HepG2 (cell line): Measurements from ENCODE around the gene ZNF83. TPM values are rescaled to one million over a fixed set of nuclear protein-coding genes. Genes with fewer than 3 reads are reported as not detected.

Experiments
- AHDC1 ChIP-seq: sonication (generic); formaldehyde crosslinking; IDR thresholded peaks from 2 replicates; pipeline ENCODE4 v1.5.1; 2020; ENCODE audit warnings: mild to moderate bottlenecking, missing genetic modification reagents, borderline replicate concordance
- CBX1 ChIP-seq: IDR thresholded peaks from one replicate; pipeline ENCODE4 v1.6.1; 2016; ENCODE audit warnings: antibody characterized with exemption, low read depth
- FOXO4 ChIP-seq: sonication (generic); formaldehyde crosslinking; conservative IDR thresholded peaks from 2 replicates; pipeline ENCODE4 v1.8.1; 2023; ENCODE audit warnings: missing genetic modification reagents
- PAX8 ChIP-seq: sonication (generic); formaldehyde crosslinking; IDR thresholded peaks from 2 replicates; pipeline ENCODE4 v1.8.0; 2022; ENCODE audit warnings: mild to moderate bottlenecking, missing genetic modification reagents, borderline replicate concordance
- PCBP1 ChIP-seq: fragments of 200-400 bp; formaldehyde crosslinking; IDR thresholded peaks from 2 replicates; pipeline ENCODE4 v1.6.1; 2017; ENCODE audit warnings: mild to moderate bottlenecking, low read depth, low read length, borderline replicate concordance
- REPIN1 ChIP-seq: sonication (generic); formaldehyde crosslinking; IDR thresholded peaks from 2 replicates; pipeline ENCODE4 v1.8.0; 2022; ENCODE audit warnings: missing genetic modification reagents, low read depth, mild to moderate bottlenecking, borderline replicate concordance
- RXRA ChIP-seq: sonication (generic); formaldehyde crosslinking; IDR thresholded peaks from 2 replicates; pipeline ENCODE4 v1.5.1; 2020; ENCODE audit warnings: missing genetic modification reagents
- SOX5 ChIP-seq: IDR thresholded peaks from 2 replicates; pipeline ENCODE4 v1.6.1; 2016; ENCODE audit warnings: borderline replicate concordance
- U2AF1 ChIP-seq: fragments of 200-400 bp; formaldehyde crosslinking; optimal IDR thresholded peaks from 2 replicates; pipeline ENCODE3; 2017; ENCODE audit warnings: mild to moderate bottlenecking, low read depth, low read length
- ZNF263 ChIP-seq: sonication (generic); formaldehyde crosslinking; IDR thresholded peaks from 2 replicates; pipeline ENCODE4 v1.4.0; 2020; ENCODE audit warnings: missing genetic modification reagents
- ZNF572 ChIP-seq: sonication (generic); formaldehyde crosslinking; IDR thresholded peaks from 2 replicates; pipeline ENCODE4 v1.5.1; 2020; ENCODE audit warnings: mild to moderate bottlenecking, missing genetic modification reagents
- ZNF605 ChIP-seq: sonication (generic); formaldehyde crosslinking; IDR thresholded peaks from 2 replicates; pipeline ENCODE4 v1.8.0; 2022; ENCODE audit warnings: mild to moderate bottlenecking, missing genetic modification reagents
- ZNF790 ChIP-seq: sonication (generic); formaldehyde crosslinking; IDR thresholded peaks from 2 replicates; pipeline ENCODE4 v1.8.0; 2022; ENCODE audit warnings: missing genetic modification reagents, mild to moderate bottlenecking, borderline replicate concordance
- polyA plus RNA-seq, 8 experiments: library from polyadenylated mRNA; depleted of rRNA in 3 of 8; stranded (reverse) in 7 of 8; unstranded in 1 of 8; fragments of >200 nt; fragmentation: Illumina TruSeq in 4 of 8; extraction: Trizol in 4 of 8; gene quantifications; 2 replicates each; pipeline versions ENCODE4 v1.2.1 to v1.2.3, GENCODE V29; 2011 to 2016; ENCODE audit warnings: low read depth in 4 of 8, missing spikeins in 1 of 8, mixed read lengths in 1 of 8; ENCODE audit not compliant: insufficient read depth in 1 of 8
- total RNA-seq, 5 experiments: library from RNA; depleted of rRNA; stranded (reverse); fragments of >200 nt; fragmentation: Illumina TruSeq; extraction: Trizol; gene quantifications; 2 replicates each; pipeline ENCODE4 v1.2.3, GENCODE V29; 2016; ENCODE audit warnings: low read depth in 1 of 5
- TF ChIP-seq, protein P1 (sequence below): sonication (generic); formaldehyde crosslinking; IDR thresholded peaks from 2 replicates; pipeline ENCODE4 v1.8.1; 2022; ENCODE audit warnings: mild to moderate bottlenecking, missing genetic modification reagents
- TF ChIP-seq, protein P2 (sequence below): sonication (generic); formaldehyde crosslinking; conservative IDR thresholded peaks from 2 replicates; pipeline ENCODE4 v1.4.0; 2020; ENCODE audit warnings: missing genetic modification reagents
- TF ChIP-seq, protein P3 (sequence below): sonication (generic); formaldehyde crosslinking; IDR thresholded peaks from 2 replicates; pipeline ENCODE4 v1.4.0; 2020; ENCODE audit warnings: mild to moderate bottlenecking, missing genetic modification reagents

Gene ZNF83
- total and polyA plus RNA-seq, 2 of the 13 experiments (the other 11 are each of a cell fraction or from before 2014, with no cell fraction given), result 20.4 to 44.5 TPM

- TF ChIP-seq U2AF1 (no peak), RXRA (CRISPR knock-in tag) (no peak), REPIN1 (CRISPR knock-in tag) (no peak), ZNF572 (no peak), PCBP1 (no peak), ZNF263 (CRISPR knock-in tag) (no peak), ZNF790 (no peak), SOX5 (CRISPR knock-in tag) (no peak), AHDC1 (CRISPR knock-in tag) (no peak), CBX1 (no peak), ZNF605 (no peak), FOXO4 (CRISPR knock-in tag) (no peak), PAX8 (no peak)
- TF ChIP-seq, protein P1, sequence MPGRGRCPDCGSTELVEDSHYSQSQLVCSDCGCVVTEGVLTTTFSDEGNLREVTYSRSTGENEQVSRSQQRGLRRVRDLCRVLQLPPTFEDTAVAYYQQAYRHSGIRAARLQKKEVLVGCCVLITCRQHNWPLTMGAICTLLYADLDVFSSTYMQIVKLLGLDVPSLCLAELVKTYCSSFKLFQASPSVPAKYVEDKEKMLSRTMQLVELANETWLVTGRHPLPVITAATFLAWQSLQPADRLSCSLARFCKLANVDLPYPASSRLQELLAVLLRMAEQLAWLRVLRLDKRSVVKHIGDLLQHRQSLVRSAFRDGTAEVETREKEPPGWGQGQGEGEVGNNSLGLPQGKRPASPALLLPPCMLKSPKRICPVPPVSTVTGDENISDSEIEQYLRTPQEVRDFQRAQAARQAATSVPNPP (CRISPR knock-in tag), result no peak
- TF ChIP-seq, protein P2, sequence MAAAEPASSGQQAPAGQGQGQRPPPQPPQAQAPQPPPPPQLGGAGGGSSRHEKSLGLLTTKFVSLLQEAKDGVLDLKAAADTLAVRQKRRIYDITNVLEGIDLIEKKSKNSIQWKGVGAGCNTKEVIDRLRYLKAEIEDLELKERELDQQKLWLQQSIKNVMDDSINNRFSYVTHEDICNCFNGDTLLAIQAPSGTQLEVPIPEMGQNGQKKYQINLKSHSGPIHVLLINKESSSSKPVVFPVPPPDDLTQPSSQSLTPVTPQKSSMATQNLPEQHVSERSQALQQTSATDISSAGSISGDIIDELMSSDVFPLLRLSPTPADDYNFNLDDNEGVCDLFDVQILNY (CRISPR knock-in tag), result no peak
- TF ChIP-seq, protein P3, sequence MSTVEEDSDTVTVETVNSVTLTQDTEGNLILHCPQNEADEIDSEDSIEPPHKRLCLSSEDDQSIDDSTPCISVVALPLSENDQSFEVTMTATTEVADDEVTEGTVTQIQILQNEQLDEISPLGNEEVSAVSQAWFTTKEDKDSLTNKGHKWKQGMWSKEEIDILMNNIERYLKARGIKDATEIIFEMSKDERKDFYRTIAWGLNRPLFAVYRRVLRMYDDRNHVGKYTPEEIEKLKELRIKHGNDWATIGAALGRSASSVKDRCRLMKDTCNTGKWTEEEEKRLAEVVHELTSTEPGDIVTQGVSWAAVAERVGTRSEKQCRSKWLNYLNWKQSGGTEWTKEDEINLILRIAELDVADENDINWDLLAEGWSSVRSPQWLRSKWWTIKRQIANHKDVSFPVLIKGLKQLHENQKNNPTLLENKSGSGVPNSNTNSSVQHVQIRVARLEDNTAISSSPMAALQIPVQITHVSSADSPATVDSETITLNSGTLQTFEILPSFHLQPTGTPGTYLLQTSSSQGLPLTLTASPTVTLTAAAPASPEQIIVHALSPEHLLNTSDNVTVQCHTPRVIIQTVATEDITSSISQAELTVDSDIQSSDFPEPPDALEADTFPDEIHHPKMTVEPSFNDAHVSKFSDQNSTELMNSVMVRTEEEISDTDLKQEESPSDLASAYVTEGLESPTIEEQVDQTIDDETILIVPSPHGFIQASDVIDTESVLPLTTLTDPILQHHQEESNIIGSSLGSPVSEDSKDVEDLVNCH (CRISPR knock-in tag), result no peak
Observed at GRCh38 chr19:52637718-52638585, at the start of gene ZNF83 (continued).
